ENCODE results near the gene SLC10A6.

- TF ChIP-seq EZH2 (IDR thresholded peaks at IDR 0.05) (no peak), POLR2AphosphoS5 (IDR thresholded peaks at IDR 0.05; ENCODE audit: borderline replicate concordance, low read depth, low read length) (no peak)
These were observed 27.9 kb upstream of the SLC10A6 start for GRCh38 chr4:86876894-86877685.
